Body of pancreas (tissue), 4 donors: Measurements from ENCODE around the gene TOM1L2.

ENCODE experiments used
- CTCF ChIP-seq, 7 experiments: fragments of 450-650 bp in 4 of 7; fragments of 200-600 bp in 3 of 7; sonication (generic) in 3 of 7; IDR thresholded peaks; one replicate each; pipeline ENCODE4 v1.5.1; 2016 to 2019; ENCODE audit warnings: antibody characterized with exemption in 7 of 7
- POLR2A ChIP-seq, 3 donors: fragments of 450-650 bp; IDR thresholded peaks; one replicate each; pipeline ENCODE4 v1.6.1; 2016; ENCODE audit warnings: antibody characterized with exemption in 3 of 3, mild to moderate bottlenecking in 2 of 3

GRCh38 chr17:17944242-17944641, 28.0 kb downstream of the TOM1L2 start:
- TF ChIP-seq CTCF (IDR thresholded peaks at IDR 0.05) = no peak
- no peak for TF ChIP-seq POLR2A (IDR thresholded peaks at IDR 0.05)
